Neural cell (in vitro differentiated cells): ENCODE data around the gene PADI3. TPM values are rescaled to one million over a fixed set of nuclear protein-coding genes. Genes with fewer than 3 reads are reported as not detected.

Experiments used
- H2AFZ ChIP-seq: fragments of 200-600, 300-800 bp; sonication (generic), shearing (Covaris generic); 2 replicates; pipeline ENCODE4 v1.6.0; 2014; ENCODE audit warnings: low read depth, mild to moderate bottlenecking, antibody characterized with exemption, low read length, moderate library complexity
- H3F3A ChIP-seq: fragments of 200-600 bp; shearing (Covaris generic); 2 replicates; pipeline ENCODE4 v1.6.1; 2016; ENCODE audit warnings: mild to moderate bottlenecking, moderate library complexity, mixed read lengths, antibody characterized with exemption, low read length; ENCODE audit not compliant: insufficient read depth, poor library complexity, severe bottlenecking
- H3K27ac ChIP-seq: fragments of 200-600, 300-800 bp; sonication (generic), shearing (Covaris generic); 2 replicates; pipeline ENCODE4 v1.5.1; 2014; ENCODE audit warnings: mild to moderate bottlenecking, low read length, moderate library complexity
- H3K27me3 ChIP-seq: fragments of 300-800, 200-600 bp; sonication (generic), shearing (Covaris generic); 2 replicates; pipeline ENCODE4 v1.6.0; 2014; ENCODE audit warnings: mild to moderate bottlenecking, low read depth, low read length, moderate library complexity; ENCODE audit not compliant: insufficient read depth
- H3K36me3 ChIP-seq: fragments of 300-800, 200-600 bp; sonication (generic), shearing (Covaris generic); 2 replicates; pipeline ENCODE4 v1.5.1; 2014; ENCODE audit warnings: mild to moderate bottlenecking, antibody characterized with exemption, low read length, moderate library complexity; ENCODE audit not compliant: insufficient read depth
- H3K4me2 ChIP-seq: fragments of 300-800, 200-600 bp; sonication (generic), shearing (Covaris generic); 2 replicates; pipeline ENCODE4 v1.6.0; 2014; ENCODE audit warnings: mild to moderate bottlenecking, low read length
- H3K4me3 ChIP-seq: fragments of 300-800, 200-600 bp; sonication (generic), shearing (Covaris generic); 2 replicates; pipeline ENCODE4 v1.5.1; 2014; ENCODE audit warnings: mild to moderate bottlenecking, low read length, moderate library complexity
- H3K79me2 ChIP-seq: fragments of 200-600 bp; shearing (Covaris generic); replicated peaks from 2 replicates; pipeline ENCODE4 v1.6.0; 2014; ENCODE audit warnings: mild to moderate bottlenecking, low read length, moderate library complexity; ENCODE audit not compliant: insufficient read depth
- H3K9ac ChIP-seq: fragments of 300-800, 200-600 bp; sonication (generic), shearing (Covaris generic); 2 replicates; pipeline ENCODE4 v1.6.1; 2016; ENCODE audit warnings: mild to moderate bottlenecking, low read length, mixed read lengths
- H3K9me2 ChIP-seq: fragments of 200-600 bp; shearing (Covaris generic); 2 replicates; pipeline ENCODE4 v1.6.1; 2016; ENCODE audit warnings: mild to moderate bottlenecking, low read length, mixed read lengths; ENCODE audit not compliant: insufficient read depth
- H3K9me3 ChIP-seq: fragments of 200-600, 300-800 bp; sonication (generic), shearing (Covaris generic); 2 replicates; pipeline ENCODE4 v1.6.1; 2016; ENCODE audit warnings: mild to moderate bottlenecking, mixed run types, low read length, moderate library complexity, mixed read lengths
- H4K20me1 ChIP-seq: fragments of 200-600 bp; shearing (Covaris generic); 2 replicates; pipeline ENCODE4 v1.6.1; 2016; ENCODE audit warnings: mild to moderate bottlenecking, mixed run types; ENCODE audit not compliant: insufficient read depth
- EP300 ChIP-seq: fragments of 450-650 bp; conservative IDR thresholded peaks from 2 replicates; pipeline ENCODE4 v1.6.1; 2014; ENCODE audit warnings: antibody characterized with exemption, mild to moderate bottlenecking, moderate library complexity; ENCODE audit not compliant: poor library complexity, severe bottlenecking
- EZH2 ChIP-seq: fragments of 200-600, 300-800 bp; shearing (Covaris generic), sonication (generic); IDR thresholded peaks from 2 replicates; pipeline ENCODE4 v1.6.1; 2014; ENCODE audit warnings: antibody characterized with exemption, low read length, borderline replicate concordance, mild to moderate bottlenecking; ENCODE audit not compliant: insufficient read depth, poor library complexity, severe bottlenecking
- MXI1 ChIP-seq: fragments of 450-650 bp; conservative IDR thresholded peaks from 2 replicates; pipeline ENCODE4 v1.6.1; 2014; ENCODE audit warnings: antibody characterized with exemption, mild to moderate bottlenecking; ENCODE audit not compliant: poor library complexity, severe bottlenecking
- POLR2AphosphoS5 ChIP-seq: IDR thresholded peaks from 2 replicates; pipeline ENCODE4 v1.6.1; 2012
- RAD21 ChIP-seq: fragments of 450-650 bp; conservative IDR thresholded peaks from 2 replicates; pipeline ENCODE4 v1.6.1; 2014; ENCODE audit warnings: antibody characterized with exemption, mild to moderate bottlenecking, moderate library complexity
- REST ChIP-seq: IDR thresholded peaks from 2 replicates; pipeline ENCODE4 v1.6.1; 2012; ENCODE audit warnings: borderline replicate concordance
- SMC3 ChIP-seq: fragments of 450-650 bp; conservative IDR thresholded peaks from 2 replicates; pipeline ENCODE4 v1.6.1; 2014; ENCODE audit warnings: antibody characterized with exemption, mild to moderate bottlenecking, moderate library complexity; ENCODE audit not compliant: poor library complexity
- TAF1 ChIP-seq: IDR thresholded peaks from 2 replicates; pipeline ENCODE4 v1.6.1; 2012; ENCODE audit warnings: low read depth
- polyA plus RNA-seq: library from polyadenylated mRNA; depleted of rRNA; stranded (reverse); fragments of >200 nt; gene quantifications from 2 replicates; pipeline ENCODE4 v1.2.3, GENCODE V29; 2014
- TF ChIP-seq, protein P1 (sequence below): fragments of 450-650 bp; IDR thresholded peaks from 2 replicates; pipeline ENCODE4 v1.5.1; 2014; ENCODE audit warnings: antibody characterized with exemption, mild to moderate bottlenecking, moderate library complexity; ENCODE audit not compliant: poor library complexity, severe bottlenecking

The PADI3 gene
- polyA plus RNA-seq, 1 donor from 2014 or later, result not detected

DNA sequence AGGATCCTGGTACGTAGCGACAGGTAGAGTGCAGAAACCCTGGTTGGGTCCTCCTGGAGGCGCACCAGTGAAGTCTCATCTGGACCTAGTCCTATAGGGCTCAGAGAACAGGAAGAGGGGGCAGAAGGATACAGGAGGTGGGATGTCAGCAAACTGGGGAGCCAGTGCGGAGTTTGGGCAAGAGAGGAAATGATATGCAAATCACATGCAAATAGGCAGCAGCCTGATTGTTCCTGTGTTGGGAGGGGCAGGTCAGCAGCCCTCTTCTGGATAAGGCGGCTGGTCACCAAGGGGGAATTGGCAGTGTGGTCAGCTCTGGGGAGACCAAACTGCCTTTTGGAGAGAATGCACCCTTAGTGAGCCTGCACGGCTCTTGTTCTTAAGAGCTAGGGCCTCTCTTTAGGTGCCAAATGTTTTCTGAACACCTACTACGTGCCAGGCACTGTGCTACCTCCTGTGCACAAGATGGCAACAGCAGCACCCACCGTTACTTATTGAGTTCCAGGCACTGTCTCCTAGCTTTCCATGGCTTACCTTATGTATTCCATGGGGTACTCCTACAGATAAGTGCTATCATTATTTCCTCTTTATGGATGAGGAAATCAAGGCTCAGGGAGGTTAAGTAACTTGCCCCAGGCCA, 18.1 kb upstream of the PADI3 start:
- no peaks in the 10 kb centered on the region for H3F3A ChIP-seq
- H3K79me2 ChIP-seq, result no peaks in the 10 kb centered on the region
- no peak overlapping the region for H3K4me3 ChIP-seq
- H3K36me3 ChIP-seq, result no peaks in the 10 kb centered on the region
- no peaks in the 10 kb centered on the region for H4K20me1 ChIP-seq
- no peak overlapping the region for H2AFZ ChIP-seq
- H3K9me2 ChIP-seq, result no peaks in the 10 kb centered on the region
- no peak overlapping the region for H3K4me2 ChIP-seq
- no peaks in the 10 kb centered on the region for H3K27me3 ChIP-seq
- TF ChIP-seq SMC3, result no peak
- no peak for TF ChIP-seq EP300
- no peak for TF ChIP-seq POLR2AphosphoS5
- TF ChIP-seq EZH2, result no peak
- no peak for TF ChIP-seq MXI1
- TF ChIP-seq REST, result no peak
- TF ChIP-seq, protein P1, sequence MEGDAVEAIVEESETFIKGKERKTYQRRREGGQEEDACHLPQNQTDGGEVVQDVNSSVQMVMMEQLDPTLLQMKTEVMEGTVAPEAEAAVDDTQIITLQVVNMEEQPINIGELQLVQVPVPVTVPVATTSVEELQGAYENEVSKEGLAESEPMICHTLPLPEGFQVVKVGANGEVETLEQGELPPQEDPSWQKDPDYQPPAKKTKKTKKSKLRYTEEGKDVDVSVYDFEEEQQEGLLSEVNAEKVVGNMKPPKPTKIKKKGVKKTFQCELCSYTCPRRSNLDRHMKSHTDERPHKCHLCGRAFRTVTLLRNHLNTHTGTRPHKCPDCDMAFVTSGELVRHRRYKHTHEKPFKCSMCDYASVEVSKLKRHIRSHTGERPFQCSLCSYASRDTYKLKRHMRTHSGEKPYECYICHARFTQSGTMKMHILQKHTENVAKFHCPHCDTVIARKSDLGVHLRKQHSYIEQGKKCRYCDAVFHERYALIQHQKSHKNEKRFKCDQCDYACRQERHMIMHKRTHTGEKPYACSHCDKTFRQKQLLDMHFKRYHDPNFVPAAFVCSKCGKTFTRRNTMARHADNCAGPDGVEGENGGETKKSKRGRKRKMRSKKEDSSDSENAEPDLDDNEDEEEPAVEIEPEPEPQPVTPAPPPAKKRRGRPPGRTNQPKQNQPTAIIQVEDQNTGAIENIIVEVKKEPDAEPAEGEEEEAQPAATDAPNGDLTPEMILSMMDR, result no peak
- no peak for TF ChIP-seq TAF1
- no peak for TF ChIP-seq RAD21
- no peak overlapping the region for H3K27ac ChIP-seq
- H3K9ac ChIP-seq, result no peak overlapping the region
- H3K9me3 ChIP-seq, result no peaks in the 10 kb centered on the region

DNA sequence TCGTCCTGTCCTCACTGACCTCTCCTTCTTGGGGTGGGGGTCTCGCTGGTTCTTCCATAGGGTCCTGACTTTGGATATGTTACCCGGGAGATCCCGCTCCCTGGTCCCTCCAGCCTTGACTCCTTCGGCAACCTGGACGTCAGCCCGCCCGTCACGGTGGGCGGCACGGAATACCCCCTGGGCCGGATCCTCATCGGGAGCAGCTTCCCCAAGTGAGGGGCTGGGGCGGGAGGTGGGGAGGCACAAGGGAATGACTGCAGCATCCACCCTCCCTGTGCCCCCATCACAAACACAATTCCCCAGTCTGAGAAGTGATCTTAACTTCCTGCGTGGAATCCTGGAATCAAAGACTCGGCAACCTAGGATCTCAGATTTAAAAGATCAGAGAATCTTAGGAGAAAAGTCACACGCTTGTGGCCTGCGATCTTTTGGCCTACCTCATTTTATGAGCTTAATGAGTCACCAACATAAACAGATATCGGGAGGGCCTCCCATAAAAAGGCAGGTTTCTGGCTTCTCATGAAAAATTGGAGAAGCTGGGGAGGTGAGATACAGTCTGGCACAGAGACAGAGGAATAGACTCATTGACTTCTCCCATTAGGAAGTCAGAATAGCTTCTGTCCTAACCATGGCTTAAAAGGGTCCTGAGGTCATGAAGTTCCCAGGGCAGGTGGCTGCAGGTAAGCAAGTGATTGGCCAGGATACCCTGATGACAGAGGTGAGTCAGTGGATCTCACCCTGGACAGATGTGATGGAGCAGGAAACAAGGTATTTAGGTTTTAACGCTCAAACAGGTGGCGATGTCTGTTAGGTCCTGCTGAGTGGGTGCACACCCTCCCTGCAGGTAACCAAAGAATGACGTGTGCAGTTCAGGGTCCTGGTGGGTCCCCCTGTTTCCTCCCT, 15.9 kb upstream of the PADI3 start:
- H3K27ac ChIP-seq, result no peak overlapping the region

More for the DNA sequence above, 15.9 kb upstream of the PADI3 start:
- Histone ChIP-seq H3F3A (no peaks in the 10 kb centered on the region), H3K9ac (no peak overlapping the region), H4K20me1 (no peaks in the 10 kb centered on the region), H3K4me3 (no peak overlapping the region), H3K9me3 (no peaks in the 10 kb centered on the region), H3K79me2 (no peaks in the 10 kb centered on the region), H3K27me3 (no peaks in the 10 kb centered on the region), H2AFZ (no peak overlapping the region), H3K9me2 (no peaks in the 10 kb centered on the region), H3K4me2 (no peak overlapping the region), H3K36me3 (no peaks in the 10 kb centered on the region)
- TF ChIP-seq REST, result no peak
- TF ChIP-seq TAF1, result no peak
- TF ChIP-seq POLR2AphosphoS5, result no peak
- no peak for TF ChIP-seq EZH2
- TF ChIP-seq EP300, result no peak
- no peak for TF ChIP-seq MXI1
- TF ChIP-seq SMC3, result no peak
- TF ChIP-seq RAD21, result no peak
- TF ChIP-seq, protein P1, result no peak
